Keratinocyte (primary cell): Measurements from ENCODE around the gene PPP1R1C. TPM values are rescaled to one million over a fixed set of nuclear protein-coding genes. Genes with fewer than 3 reads are reported as not detected.

ENCODE experiments used
- DNase-seq: peaks from one replicate; pipeline ENCODE4 v3.0.0-alpha.2; 2011; ENCODE audit warnings: low read depth, missing footprints, low spot score
- FAIRE-seq: peaks from 2 replicates; lab custom pipeline; 2011; peaks lifted over from hg19 to GRCh38; lab: Jason Lieb, UNC
- H2AFZ ChIP-seq: 2 replicates; pipeline ENCODE4 v1.6.0; 2012; ENCODE audit warnings: low read length, control low read depth, inconsistent platforms; ENCODE audit not compliant: control insufficient read depth
- H3K27ac ChIP-seq: 2 replicates; pipeline ENCODE4 v1.5.1; 2011; ENCODE audit warnings: low read length; ENCODE audit not compliant: control insufficient read depth, insufficient read depth
- H3K27me3 ChIP-seq: 3 replicates; pipeline ENCODE4 v1.6.0; 2011; ENCODE audit warnings: low read length; ENCODE audit not compliant: control insufficient read depth, insufficient read depth; ENCODE audit errors: extremely low read depth
- H3K36me3 ChIP-seq, 2 experiments: 2 replicates in 1 of 2; 3 replicates in 1 of 2; pipeline ENCODE4 v1.5.1; 2011; ENCODE audit warnings: low read length in 2 of 2, mild to moderate bottlenecking in 1 of 2; ENCODE audit not compliant: control insufficient read depth in 2 of 2, insufficient read depth in 2 of 2; ENCODE audit errors: extremely low read depth in 1 of 2
- H3K4me1 ChIP-seq: 3 replicates; pipeline ENCODE4 v1.5.1; 2011; ENCODE audit warnings: low read length; ENCODE audit not compliant: control insufficient read depth, insufficient read depth; ENCODE audit errors: extremely low read depth
- H3K4me2 ChIP-seq: 3 replicates; pipeline ENCODE4 v1.6.0; 2011; ENCODE audit warnings: low read depth, low read length; ENCODE audit not compliant: control insufficient read depth, insufficient read depth; ENCODE audit errors: extremely low read depth
- H3K4me3 ChIP-seq, 3 experiments: fragments of 200-600 bp in 1 of 3; sonication (generic) in 1 of 3; 2 replicates in 2 of 3; 3 replicates in 1 of 3; pipeline ENCODE4 v1.5.1; 2011 to 2016; ENCODE audit warnings: low read length in 3 of 3, mild to moderate bottlenecking in 3 of 3, control low read depth in 2 of 3, inconsistent platforms in 1 of 3, low read depth in 1 of 3, mixed read lengths in 1 of 3, mixed run types in 1 of 3, moderate library complexity in 1 of 3; ENCODE audit not compliant: control insufficient read depth in 2 of 3, insufficient read depth in 2 of 3; ENCODE audit errors: extremely low read depth in 1 of 3
- H3K79me2 ChIP-seq: 2 replicates; pipeline ENCODE4 v1.6.0; 2012; ENCODE audit warnings: low read length; ENCODE audit not compliant: control insufficient read depth, insufficient read depth
- H3K9ac ChIP-seq: 3 replicates; pipeline ENCODE4 v1.6.0; 2011; ENCODE audit warnings: low read length; ENCODE audit not compliant: control insufficient read depth, insufficient read depth; ENCODE audit errors: extremely low read depth
- H3K9me1 ChIP-seq: 3 replicates; pipeline ENCODE4 v1.6.0; 2011; ENCODE audit warnings: low read length; ENCODE audit not compliant: control insufficient read depth, insufficient read depth; ENCODE audit errors: extremely low read depth
- H3K9me3 ChIP-seq: 2 replicates; pipeline ENCODE4 v1.5.1; 2012; ENCODE audit warnings: low read depth, low read length; ENCODE audit not compliant: control insufficient read depth
- H4K20me1 ChIP-seq: 3 replicates; pipeline ENCODE4 v1.6.0; 2011; ENCODE audit warnings: low read length; ENCODE audit not compliant: control insufficient read depth, insufficient read depth; ENCODE audit errors: extremely low read depth
- EZH2 ChIP-seq: IDR thresholded peaks from one replicate; pipeline ENCODE4 v1.6.1; 2012; ENCODE audit warnings: inconsistent platforms, mild to moderate bottlenecking, low read length, moderate library complexity
- dilution Hi-C: fragments of 300-500 bp; cut with MboI; formaldehyde crosslinking; loops from one replicate; pipeline ENCODE4 v1.7.0; 2020; ENCODE audit warnings: low sequenced_read_pairs; ENCODE audit not compliant: extremely low pct_ligation_motif_present
- polyA plus RNA-seq, 5 experiments: library from polyadenylated mRNA; depleted of rRNA in 3 of 5; stranded (reverse) in 3 of 5; stranded (forward) in 1 of 5; unstranded in 1 of 5; fragments of >200 nt; gene quantifications; 1 replicate in 1 of 5; 2 replicates in 3 of 5; 3 replicates in 1 of 5; pipeline versions ENCODE4 v1.2.1 to v1.2.3, GENCODE V29; 2011 to 2012; ENCODE audit warnings: missing spikeins in 2 of 5, low read depth in 1 of 5, low replicate concordance in 1 of 5
- TF ChIP-seq, protein P1 (sequence below), 3 experiments: IDR thresholded peaks in 1 of 3; conservative IDR thresholded peaks in 1 of 3; optimal IDR thresholded peaks in 1 of 3; 2 replicates in 2 of 3; 3 replicates in 1 of 3; pipeline versions ENCODE3 to v1.5.1; 2011; ENCODE audit warnings: low read length in 3 of 3, mild to moderate bottlenecking in 3 of 3, moderate library complexity in 2 of 3, control low read depth in 1 of 3, inconsistent platforms in 1 of 3; ENCODE audit not compliant: insufficient read depth in 2 of 3; ENCODE audit errors: extremely low read depth in 1 of 3

Gene PPP1R1C
- polyA plus RNA-seq, 1 donor (not counting 4 experiments of a cell fraction or from before 2014, with no cell fraction given): 4.3 TPM

GRCh38 chr2:181944914-181945291, 40.8 kb upstream of the PPP1R1C start:
- Histone ChIP-seq H3K27ac (no peak overlapping the region), H3K4me2 (no peak overlapping the region), H3K27me3 (no peaks in the 10 kb centered on the region), H3K36me3 (no peaks in the 10 kb centered on the region), H3K4me3 (no peak overlapping the region), H3K4me1 (peaks cover 30% of the 10 kb centered on the region), H4K20me1 (no peaks in the 10 kb centered on the region), H2AFZ (no peak overlapping the region), H3K9me3 (no peaks in the 10 kb centered on the region), H3K9me1 (no peaks in the 10 kb centered on the region), H3K9ac (no peak overlapping the region), H3K79me2 (no peaks in the 10 kb centered on the region)
- DNase-seq (no peak), FAIRE-seq (peak; percentile 55)
- dilution Hi-C loops: no loop called here
- no peak for TF ChIP-seq EZH2
- TF ChIP-seq, protein P1, sequence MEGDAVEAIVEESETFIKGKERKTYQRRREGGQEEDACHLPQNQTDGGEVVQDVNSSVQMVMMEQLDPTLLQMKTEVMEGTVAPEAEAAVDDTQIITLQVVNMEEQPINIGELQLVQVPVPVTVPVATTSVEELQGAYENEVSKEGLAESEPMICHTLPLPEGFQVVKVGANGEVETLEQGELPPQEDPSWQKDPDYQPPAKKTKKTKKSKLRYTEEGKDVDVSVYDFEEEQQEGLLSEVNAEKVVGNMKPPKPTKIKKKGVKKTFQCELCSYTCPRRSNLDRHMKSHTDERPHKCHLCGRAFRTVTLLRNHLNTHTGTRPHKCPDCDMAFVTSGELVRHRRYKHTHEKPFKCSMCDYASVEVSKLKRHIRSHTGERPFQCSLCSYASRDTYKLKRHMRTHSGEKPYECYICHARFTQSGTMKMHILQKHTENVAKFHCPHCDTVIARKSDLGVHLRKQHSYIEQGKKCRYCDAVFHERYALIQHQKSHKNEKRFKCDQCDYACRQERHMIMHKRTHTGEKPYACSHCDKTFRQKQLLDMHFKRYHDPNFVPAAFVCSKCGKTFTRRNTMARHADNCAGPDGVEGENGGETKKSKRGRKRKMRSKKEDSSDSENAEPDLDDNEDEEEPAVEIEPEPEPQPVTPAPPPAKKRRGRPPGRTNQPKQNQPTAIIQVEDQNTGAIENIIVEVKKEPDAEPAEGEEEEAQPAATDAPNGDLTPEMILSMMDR (optimal IDR thresholded peaks at IDR 0.05 in 1 of 3, IDR thresholded peaks at IDR 0.05 in 1 of 3, conservative IDR thresholded peaks at IDR 0.05 in 1 of 3; ENCODE audit: extremely low read depth in 1 of 3, insufficient read depth in 2 of 3, low read length in 3 of 3): no peak

GRCh38 chr2:181946444-181947127, 39.1 kb upstream of the PPP1R1C start:
- Histone ChIP-seq H3K79me2 (no peaks in the 10 kb centered on the region), H2AFZ (peak overlapping the region; percentile 10), H3K4me3 (no peak overlapping the region), H3K4me2 (peak overlapping the region; percentile 68), H3K4me1 (peaks cover 30% of the 10 kb centered on the region), H3K9ac (no peak overlapping the region), H3K27ac (no peak overlapping the region), H3K27me3 (no peaks in the 10 kb centered on the region), H3K36me3 (no peaks in the 10 kb centered on the region), H3K9me3 (no peaks in the 10 kb centered on the region), H3K9me1 (no peaks in the 10 kb centered on the region), H4K20me1 (no peaks in the 10 kb centered on the region)
- dilution Hi-C loops: no loop called here
- DNase-seq (no peak), FAIRE-seq (peak; percentile 43)
- TF ChIP-seq, protein P1 (optimal IDR thresholded peaks at IDR 0.05 in 1 of 3, IDR thresholded peaks at IDR 0.05 in 1 of 3, conservative IDR thresholded peaks at IDR 0.05 in 1 of 3; ENCODE audit: extremely low read depth in 1 of 3, insufficient read depth in 2 of 3, low read length in 3 of 3): no peak
- no peak for TF ChIP-seq EZH2
